OCI-LY7 (cell line): Measurements from ENCODE around the gene WBP4. TPM values are rescaled to one million over a fixed set of nuclear protein-coding genes. Genes with fewer than 3 reads are reported as not detected.
"Not testable (repeated sequence)": the region's sequence is repeated elsewhere in the genome, so short reads cannot be mapped to it uniquely, and the experiment has no call there.

ENCODE experiments used
- BruUV-seq: library from RNA; stranded (reverse); fragments of 400-500 nt; replicated peaks from 2 replicates; lab custom pipeline; 2021; lab: Mats Ljungman, UMichigan
- CTCF ChIA-PET: fragments of 300-600 bp; sonication (Branson Sonifier 250); formaldehyde crosslinking; loops from one replicate; lab custom pipeline; 2022; ENCODE audit warnings: antibody characterized with exemption; ENCODE audit not compliant: unreplicated experiment; lab: Charles Lee
- POLR2A ChIA-PET: fragments of 300-600 bp; sonication (Branson Sonifier 250); formaldehyde crosslinking; loops from one replicate; lab custom pipeline; 2022; ENCODE audit warnings: antibody characterized with exemption; lab: Charles Lee
- DNase-seq: peaks from one replicate; pipeline ENCODE4 v3.0.0-alpha.2; 2015; ENCODE audit warnings: low spot score
- H2AFZ ChIP-seq: fragments of 200-600 bp; sonication (generic), shearing (Covaris generic); 2 replicates; pipeline ENCODE4 v1.6.1; 2014; ENCODE audit warnings: mild to moderate bottlenecking, antibody characterized with exemption, low read length, moderate library complexity
- H3K27ac ChIP-seq: fragments of 200-600 bp; sonication (generic); 2 replicates; pipeline ENCODE4 v1.5.1; 2014; ENCODE audit warnings: mixed run types, low read depth, mild to moderate bottlenecking, moderate library complexity, low read length, inconsistent platforms; ENCODE audit not compliant: poor library complexity, severe bottlenecking
- H3K36me3 ChIP-seq: fragments of 200-600 bp; sonication (generic); 2 replicates; pipeline ENCODE4 v1.6.1; 2014; ENCODE audit warnings: mild to moderate bottlenecking, antibody characterized with exemption, low read length, moderate library complexity, mixed read lengths; ENCODE audit not compliant: insufficient read depth
- H3K4me1 ChIP-seq: fragments of 200-600 bp; sonication (generic); 2 replicates; pipeline ENCODE4 v1.5.1; 2014; ENCODE audit warnings: mild to moderate bottlenecking, low read length; ENCODE audit not compliant: insufficient read depth, poor library complexity, severe bottlenecking
- H3K4me2 ChIP-seq: fragments of 200-600 bp; sonication (generic); 2 replicates; pipeline ENCODE4 v1.6.1; 2014; ENCODE audit warnings: mild to moderate bottlenecking, low read length
- H3K4me3 ChIP-seq: fragments of 200-600 bp; sonication (generic); 2 replicates; pipeline ENCODE4 v1.5.1; 2014; ENCODE audit warnings: mild to moderate bottlenecking, low read depth, low read length; ENCODE audit not compliant: poor library complexity, severe bottlenecking
- H3K79me2 ChIP-seq: fragments of 200-600 bp; sonication (generic); 2 replicates; pipeline ENCODE4 v1.6.1; 2016; ENCODE audit warnings: low read depth, mild to moderate bottlenecking, low read length, moderate library complexity, mixed read lengths; ENCODE audit not compliant: insufficient read depth
- H3K9me2 ChIP-seq: fragments of 200-600 bp; sonication (generic); 2 replicates; pipeline ENCODE4 v1.6.1; 2016; ENCODE audit warnings: mild to moderate bottlenecking, low read length, mixed read lengths; ENCODE audit not compliant: insufficient read depth
- H3K9me3 ChIP-seq: fragments of 200-600 bp; sonication (generic); 2 replicates; pipeline ENCODE4 v1.6.1; 2014; ENCODE audit warnings: mild to moderate bottlenecking, mixed run types, low read length, mixed read lengths
- H4K20me1 ChIP-seq: fragments of 200-600 bp; sonication (generic); 2 replicates; pipeline ENCODE4 v1.6.1; 2014; ENCODE audit warnings: mild to moderate bottlenecking, antibody characterized with exemption, low read length, moderate library complexity, mixed read lengths; ENCODE audit not compliant: insufficient read depth
- EZH2phosphoT487 ChIP-seq: fragments of 200-600 bp; sonication (generic); IDR thresholded peaks from 2 replicates; pipeline ENCODE4 v1.6.1; 2018; ENCODE audit warnings: low read depth, borderline replicate concordance, mild to moderate bottlenecking, mixed run types, antibody characterized with exemption, low read length, moderate library complexity, mixed read lengths
- intact Hi-C: fragments of 100-400 bp; cut with micrococcal nuclease; formaldehyde crosslinking; loops from one replicate; pipeline ENCODE4 v1.10.0; 2022; ENCODE audit not compliant: unreplicated experiment
- total RNA-seq, 2 experiments: library from RNA; depleted of rRNA in 1 of 2; stranded (reverse); fragments of >200 nt in 1 of 2; shearing (Covaris generic) in 1 of 2; gene quantifications; 2 replicates each; pipeline ENCODE4 v1.2.3, GENCODE V29; 2014 to 2022
- TF ChIP-seq, protein P1 (sequence below): fragments of 200-600 bp; sonication (generic); conservative IDR thresholded peaks from 2 replicates; pipeline ENCODE4 v1.5.1; 2014; ENCODE audit warnings: mild to moderate bottlenecking, antibody characterized with exemption, low read length, moderate library complexity, mixed read lengths

Gene WBP4
- total RNA-seq, 2 experiments from 2014 or later: 5.9 to 7.3 TPM

DNA sequence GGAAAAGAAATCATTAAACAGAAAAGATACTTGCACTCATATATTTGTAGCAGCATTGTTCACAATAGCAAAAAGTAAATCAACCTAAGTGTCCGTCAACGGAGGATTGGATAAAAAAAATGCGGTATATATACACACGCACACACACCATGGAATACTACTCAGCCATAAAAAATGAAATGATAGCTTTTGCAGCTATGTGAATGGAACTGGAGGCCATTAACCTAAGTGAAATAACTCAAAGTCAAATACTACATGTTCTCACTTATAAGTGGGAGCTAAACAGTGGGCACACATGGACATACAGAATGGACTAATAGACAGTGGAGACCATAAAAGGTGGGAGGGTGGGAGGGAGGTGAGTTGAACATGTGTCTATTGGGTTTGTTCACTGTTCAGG lies 18.4 kb downstream of the WBP4 start:
- BruUV-seq: no TSS peak
- Histone ChIP-seq H3K4me2 (no peak overlapping the region), H3K79me2 (no peaks in the 10 kb centered on the region), H4K20me1 (no peaks in the 10 kb centered on the region), H3K4me1 (no peaks in the 10 kb centered on the region), H3K27ac (no peak overlapping the region), H3K9me3 (no peaks in the 10 kb centered on the region), H3K4me3 (no peak overlapping the region), H2AFZ (no peak overlapping the region), H3K36me3 (peaks cover 58% of the 10 kb centered on the region), H3K9me2 (no peaks in the 10 kb centered on the region)
- POLR2A ChIA-PET: no interaction called here
- TF ChIP-seq, protein P1, sequence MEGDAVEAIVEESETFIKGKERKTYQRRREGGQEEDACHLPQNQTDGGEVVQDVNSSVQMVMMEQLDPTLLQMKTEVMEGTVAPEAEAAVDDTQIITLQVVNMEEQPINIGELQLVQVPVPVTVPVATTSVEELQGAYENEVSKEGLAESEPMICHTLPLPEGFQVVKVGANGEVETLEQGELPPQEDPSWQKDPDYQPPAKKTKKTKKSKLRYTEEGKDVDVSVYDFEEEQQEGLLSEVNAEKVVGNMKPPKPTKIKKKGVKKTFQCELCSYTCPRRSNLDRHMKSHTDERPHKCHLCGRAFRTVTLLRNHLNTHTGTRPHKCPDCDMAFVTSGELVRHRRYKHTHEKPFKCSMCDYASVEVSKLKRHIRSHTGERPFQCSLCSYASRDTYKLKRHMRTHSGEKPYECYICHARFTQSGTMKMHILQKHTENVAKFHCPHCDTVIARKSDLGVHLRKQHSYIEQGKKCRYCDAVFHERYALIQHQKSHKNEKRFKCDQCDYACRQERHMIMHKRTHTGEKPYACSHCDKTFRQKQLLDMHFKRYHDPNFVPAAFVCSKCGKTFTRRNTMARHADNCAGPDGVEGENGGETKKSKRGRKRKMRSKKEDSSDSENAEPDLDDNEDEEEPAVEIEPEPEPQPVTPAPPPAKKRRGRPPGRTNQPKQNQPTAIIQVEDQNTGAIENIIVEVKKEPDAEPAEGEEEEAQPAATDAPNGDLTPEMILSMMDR: no peak
- TF ChIP-seq EZH2phosphoT487: no peak
- DNase-seq: no peak
- CTCF ChIA-PET: no interaction called here
- intact Hi-C loops: loop anchor here (10.0 kb wide), 1 partner anchor 575 kb away; no protein-coding TSS in a partner anchor

DNA sequence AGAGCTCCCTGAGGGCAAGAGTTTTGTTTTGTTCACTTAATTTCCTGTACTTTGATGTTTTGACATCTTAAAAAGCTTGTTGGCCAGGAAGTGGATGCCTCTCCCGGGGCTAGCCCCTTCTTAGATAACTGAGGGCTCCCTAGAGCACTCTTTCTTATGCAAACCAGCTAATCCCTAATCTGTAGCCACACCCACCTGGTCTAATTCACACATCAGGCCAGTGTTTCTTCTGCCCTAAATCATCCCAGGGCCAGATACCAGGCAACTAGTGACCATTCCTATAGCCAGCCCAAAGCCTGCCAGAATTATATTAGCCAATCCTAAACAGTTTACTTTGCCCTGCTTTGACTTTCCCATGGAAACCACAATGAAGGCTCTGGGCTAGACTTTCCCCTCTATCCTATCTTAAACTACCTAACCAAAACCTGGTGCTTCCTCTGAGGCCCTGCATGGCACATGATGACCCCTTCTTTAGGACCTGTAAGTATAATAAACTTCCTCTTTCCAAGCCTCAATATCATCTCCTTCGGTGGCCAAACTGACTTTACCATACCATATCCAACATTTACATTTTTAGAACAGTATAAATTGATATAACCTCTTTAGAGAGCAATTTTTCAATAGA lies 24.8 kb downstream of the WBP4 start:
- POLR2A ChIA-PET: interaction anchor here (0.7 kb wide), 1 partner anchor 13 kb away, joined by 3 read pairs; no protein-coding TSS in a partner anchor
- no peak overlapping the region for H3K4me2 ChIP-seq
- intact Hi-C loops: no loop called here
- no peak overlapping the region for H2AFZ ChIP-seq
- CTCF ChIA-PET: no interaction called here
- no peaks in the 10 kb centered on the region for H3K9me2 ChIP-seq
- no peak overlapping the region for H3K27ac ChIP-seq
- no peaks in the 10 kb centered on the region for H4K20me1 ChIP-seq
- no peaks in the 10 kb centered on the region for H3K9me3 ChIP-seq
- no peaks in the 10 kb centered on the region for H3K79me2 ChIP-seq
- peaks cover 29% of the 10 kb centered on the region for H3K36me3 ChIP-seq
- no TSS peak for BruUV-seq
- H3K4me3 ChIP-seq: no peak overlapping the region
- no peaks in the 10 kb centered on the region for H3K4me1 ChIP-seq
- TF ChIP-seq, protein P1: no peak
- no peak for TF ChIP-seq EZH2phosphoT487
- no peak for DNase-seq

DNA sequence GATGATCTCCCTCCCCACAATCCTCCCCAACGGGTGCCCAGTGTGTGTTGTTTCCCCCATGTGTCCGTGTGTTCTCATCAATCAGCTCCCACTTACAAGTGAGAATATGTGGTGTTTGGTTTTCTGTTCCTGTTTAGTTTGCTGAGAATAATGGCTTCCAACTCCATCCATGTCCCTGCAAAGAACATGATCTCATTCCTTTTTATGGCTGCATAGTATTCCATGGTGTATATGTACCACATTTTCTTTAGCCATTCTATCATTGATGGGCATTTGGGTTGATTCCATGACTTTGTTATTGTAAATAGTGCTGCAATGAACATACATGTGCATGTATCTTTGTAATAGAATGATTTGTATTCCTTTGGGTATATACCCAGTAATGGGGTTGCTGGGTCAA lies 34.4 kb downstream of the WBP4 start:
- H3K27ac ChIP-seq, H3K4me2 ChIP-seq, H3K9me2 ChIP-seq, H3K9me3 ChIP-seq, intact Hi-C loops, CTCF ChIA-PET, H4K20me1 ChIP-seq, H3K79me2 ChIP-seq, BruUV-seq, H3K36me3 ChIP-seq, H3K4me1 ChIP-seq, H3K4me3 ChIP-seq, H2AFZ ChIP-seq, DNase-seq: not testable (repeated sequence)
- POLR2A ChIA-PET: interaction anchor here (0.6 kb wide), 1 partner anchor 17 kb away, joined by 3 read pairs; no protein-coding TSS in a partner anchor
